ENCODE data around the gene PAPSS1. TPM values are rescaled to one million over a fixed set of nuclear protein-coding genes. Genes with fewer than 3 reads are reported as not detected.
A peak's percentile ranks its signal among the peaks of the same experiment; 100 is the strongest.

PAPSS1 gene
- polyA plus RNA-seq (2012; ENCODE audit: low read depth, missing spikeins): 25.2 TPM

- peak; percentile 96 for FAIRE-seq
- TF ChIP-seq TAF1 (IDR thresholded peaks at IDR 0.05; ENCODE audit: low read depth, low read length) (peak; percentile 34; the same call in 1 of the 2 replicates), POLR2A (IDR thresholded peaks at IDR 0.05; ENCODE audit: low read depth, low read length) (peak; percentile 48), PAX5 (IDR thresholded peaks at IDR 0.05; ENCODE audit: insufficient read depth, low read length, severe bottlenecking) (no peak)
- peak; percentile 75 for DNase-seq (ENCODE audit: insufficient read length, low spot score)
These were observed at the start of gene PAPSS1 for GRCh38 chr4:107719922-107720722. PAPSS1 (minus strand) TSS chr4:107720234; CDS start chr4:107720179, 55 bp downstream.

DNA sequence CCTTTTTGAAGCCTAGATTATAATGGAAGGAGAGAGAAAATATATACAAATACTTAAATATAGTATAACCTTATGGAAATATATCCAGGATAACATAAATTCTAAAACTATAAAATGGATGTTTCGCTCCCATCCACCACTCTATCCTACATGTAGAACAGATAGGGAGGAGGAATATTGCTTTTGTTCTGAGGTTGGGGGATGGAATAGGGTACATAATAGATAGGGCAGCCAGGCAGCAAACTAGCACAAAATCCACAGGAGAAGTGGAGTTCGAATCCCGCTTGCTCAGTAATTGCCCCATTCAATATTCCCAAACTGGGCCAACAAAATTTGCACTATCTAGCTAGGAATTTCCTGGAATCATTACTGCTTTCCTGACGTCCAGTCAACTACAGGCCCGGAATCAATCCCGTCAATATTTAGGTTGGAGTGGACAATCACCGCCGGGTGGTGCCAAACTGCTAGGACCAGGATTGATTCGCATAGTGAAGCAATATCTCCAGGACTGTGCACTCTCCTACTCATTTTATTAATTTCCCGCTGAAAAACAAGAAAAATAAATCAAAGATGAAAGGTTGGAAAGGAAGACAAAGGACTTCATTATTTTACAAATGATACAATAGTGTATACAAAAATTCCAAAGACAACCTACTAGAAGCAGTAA, 40.4 kb upstream of the PAPSS1 start:
- TF ChIP-seq SPI1 (IDR thresholded peaks at IDR 0.05; ENCODE audit: low read depth, low read length): no peak
- no peak for TF ChIP-seq POLR2A (IDR thresholded peaks at IDR 0.05; ENCODE audit: low read depth, low read length)
- TF ChIP-seq POU2F2 (IDR thresholded peaks at IDR 0.05; ENCODE audit: low read depth, low read length): no peak
- no peak for TF ChIP-seq PAX5 (IDR thresholded peaks at IDR 0.05; ENCODE audit: insufficient read depth, low read length, severe bottlenecking)
- FAIRE-seq: no peak
- DNase-seq (ENCODE audit: insufficient read length, low spot score): no peak

- no peak for FAIRE-seq
- TF ChIP-seq PAX5 (IDR thresholded peaks at IDR 0.05; ENCODE audit: insufficient read depth, low read length, severe bottlenecking) (no peak), TAF1 (IDR thresholded peaks at IDR 0.05; ENCODE audit: low read depth, low read length) (no peak), POLR2AphosphoS5 (IDR thresholded peaks at IDR 0.05; ENCODE audit: low read depth, low read length) (no peak), POLR2A (IDR thresholded peaks at IDR 0.05; ENCODE audit: low read depth, low read length) (no peak)
- no peak for DNase-seq (ENCODE audit: insufficient read length, low spot score)
These were observed 37.9 kb upstream of the PAPSS1 start for GRCh38 chr4:107757864-107758476.

GRCh38 chr4:107757283-107757682, 37.2 kb upstream of the PAPSS1 start:
- FAIRE-seq (no peak), DNase-seq (ENCODE audit: insufficient read length, low spot score) (no peak)
- TF ChIP-seq POLR2A (IDR thresholded peaks at IDR 0.05; ENCODE audit: low read depth, low read length) (no peak), PAX5 (IDR thresholded peaks at IDR 0.05; ENCODE audit: insufficient read depth, low read length, severe bottlenecking) (no peak), SPI1 (IDR thresholded peaks at IDR 0.05; ENCODE audit: low read depth, low read length) (no peak), POU2F2 (IDR thresholded peaks at IDR 0.05; ENCODE audit: low read depth, low read length) (no peak), POLR2AphosphoS5 (IDR thresholded peaks at IDR 0.05; ENCODE audit: low read depth, low read length) (no peak), TAF1 (IDR thresholded peaks at IDR 0.05; ENCODE audit: low read depth, low read length) (no peak)

- FAIRE-seq (no peak), DNase-seq (ENCODE audit: insufficient read length, low spot score) (no peak)
- no peak for TF ChIP-seq POU2F2 (IDR thresholded peaks at IDR 0.05; ENCODE audit: low read depth, low read length)
- TF ChIP-seq PAX5 (IDR thresholded peaks at IDR 0.05; ENCODE audit: insufficient read depth, low read length, severe bottlenecking): no peak
- no peak for TF ChIP-seq TAF1 (IDR thresholded peaks at IDR 0.05; ENCODE audit: low read depth, low read length)
- no peak for TF ChIP-seq SPI1 (IDR thresholded peaks at IDR 0.05; ENCODE audit: low read depth, low read length)
- no peak for TF ChIP-seq POLR2A (IDR thresholded peaks at IDR 0.05; ENCODE audit: low read depth, low read length)
- TF ChIP-seq POLR2AphosphoS5 (IDR thresholded peaks at IDR 0.05; ENCODE audit: low read depth, low read length): no peak
These were observed 35.9 kb upstream of the PAPSS1 start for GRCh38 chr4:107755841-107756356.

- no peak for TF ChIP-seq POLR2A (IDR thresholded peaks at IDR 0.05; ENCODE audit: low read depth, low read length)
- no peak for TF ChIP-seq POU2F2 (IDR thresholded peaks at IDR 0.05; ENCODE audit: low read depth, low read length)
- TF ChIP-seq POLR2AphosphoS5 (IDR thresholded peaks at IDR 0.05; ENCODE audit: low read depth, low read length): no peak
- no peak for TF ChIP-seq PAX5 (IDR thresholded peaks at IDR 0.05; ENCODE audit: insufficient read depth, low read length, severe bottlenecking)
- no peak for TF ChIP-seq SPI1 (IDR thresholded peaks at IDR 0.05; ENCODE audit: low read depth, low read length)
- no peak for TF ChIP-seq TAF1 (IDR thresholded peaks at IDR 0.05; ENCODE audit: low read depth, low read length)
- no peak for FAIRE-seq
- DNase-seq (ENCODE audit: insufficient read length, low spot score): no peak
These were observed 31.6 kb upstream of the PAPSS1 start for GRCh38 chr4:107751670-107752069.

GRCh38 chr4:107747748-107748486, 27.9 kb upstream of the PAPSS1 start:
- FAIRE-seq: no peak
- TF ChIP-seq POLR2AphosphoS5 (IDR thresholded peaks at IDR 0.05; ENCODE audit: low read depth, low read length) (no peak), SPI1 (IDR thresholded peaks at IDR 0.05; ENCODE audit: low read depth, low read length) (no peak), POU2F2 (IDR thresholded peaks at IDR 0.05; ENCODE audit: low read depth, low read length) (no peak), POLR2A (IDR thresholded peaks at IDR 0.05; ENCODE audit: low read depth, low read length) (no peak), PAX5 (IDR thresholded peaks at IDR 0.05; ENCODE audit: insufficient read depth, low read length, severe bottlenecking) (no peak), TAF1 (IDR thresholded peaks at IDR 0.05; ENCODE audit: low read depth, low read length) (no peak)
- no peak for DNase-seq (ENCODE audit: insufficient read length, low spot score)

- FAIRE-seq: no peak
- DNase-seq (ENCODE audit: insufficient read length, low spot score): no peak
- TF ChIP-seq POLR2A (IDR thresholded peaks at IDR 0.05; ENCODE audit: low read depth, low read length) (no peak), POU2F2 (IDR thresholded peaks at IDR 0.05; ENCODE audit: low read depth, low read length) (no peak), PAX5 (IDR thresholded peaks at IDR 0.05; ENCODE audit: insufficient read depth, low read length, severe bottlenecking) (no peak), TAF1 (IDR thresholded peaks at IDR 0.05; ENCODE audit: low read depth, low read length) (no peak), SPI1 (IDR thresholded peaks at IDR 0.05; ENCODE audit: low read depth, low read length) (no peak), POLR2AphosphoS5 (IDR thresholded peaks at IDR 0.05; ENCODE audit: low read depth, low read length) (no peak)
These were observed 26.1 kb upstream of the PAPSS1 start for GRCh38 chr4:107746161-107746560.
